DND-41 (cell line): Measurements from ENCODE around the gene RALGPS1.

ENCODE experiments used
- ATAC-seq: fragments of 200-7000 bp; cut with Tn5 transposase; 3 replicates; pipeline ENCODE4 v1.9.1; 2021; ENCODE audit warnings: low read depth; ENCODE audit not compliant: insufficient read depth
- DNase-seq: peaks from one replicate; pipeline ENCODE4 v3.0.0-alpha.2; 2020
- H2AFZ ChIP-seq: 2 replicates; pipeline ENCODE4 v1.6.0; 2012; ENCODE audit warnings: low read depth, low read length
- H3K27ac ChIP-seq: 2 replicates; pipeline ENCODE4 v1.5.1; 2012; ENCODE audit warnings: low read length, inconsistent platforms
- H3K27me3 ChIP-seq: fragments of 200-600 bp; sonication (generic); 2 replicates; pipeline ENCODE4 v1.6.0; 2012; ENCODE audit warnings: low read length, mild to moderate bottlenecking, inconsistent platforms; ENCODE audit not compliant: insufficient read depth, poor library complexity
- H3K36me3 ChIP-seq: 2 replicates; pipeline ENCODE4 v1.5.1; 2012; ENCODE audit warnings: low read length, inconsistent platforms; ENCODE audit not compliant: insufficient read depth
- H3K4me1 ChIP-seq: 2 replicates; pipeline ENCODE4 v1.5.1; 2012; ENCODE audit warnings: mild to moderate bottlenecking, low read length; ENCODE audit not compliant: insufficient read depth
- H3K4me2 ChIP-seq: 2 replicates; pipeline ENCODE4 v1.6.0; 2012; ENCODE audit warnings: mild to moderate bottlenecking, moderate library complexity, low read length, inconsistent platforms; ENCODE audit not compliant: insufficient read depth
- H3K4me3 ChIP-seq, 2 experiments: fragments of 200-600 bp in 1 of 2; shearing (Covaris generic) in 1 of 2; 2 replicates each; pipeline ENCODE4 v1.5.1; 2012 to 2016; ENCODE audit warnings: inconsistent platforms in 2 of 2, low read length in 2 of 2, mild to moderate bottlenecking in 2 of 2, low read depth in 1 of 2, moderate library complexity in 1 of 2
- H3K79me2 ChIP-seq: 2 replicates; pipeline ENCODE4 v1.6.0; 2012; ENCODE audit warnings: low read length, inconsistent platforms; ENCODE audit not compliant: insufficient read depth
- H3K9ac ChIP-seq: 2 replicates; pipeline ENCODE4 v1.6.0; 2012; ENCODE audit warnings: low read depth, mild to moderate bottlenecking, inconsistent platforms, low read length, moderate library complexity
- H3K9me3 ChIP-seq: 2 replicates; pipeline ENCODE4 v1.5.1; 2012; ENCODE audit warnings: low read length, moderate library complexity, mild to moderate bottlenecking, inconsistent platforms; ENCODE audit not compliant: insufficient read depth, severe bottlenecking
- H4K20me1 ChIP-seq: 2 replicates; pipeline ENCODE4 v1.6.0; 2012; ENCODE audit warnings: low read length; ENCODE audit not compliant: insufficient read depth
- CTCF ChIP-seq: IDR thresholded peaks from 2 replicates; pipeline ENCODE4 v1.5.1; 2012; ENCODE audit warnings: borderline replicate concordance, low read length, moderate library complexity, mild to moderate bottlenecking; ENCODE audit not compliant: poor library complexity, severe bottlenecking; ENCODE audit errors: extremely low read depth
- EZH2 ChIP-seq: IDR thresholded peaks from 3 replicates; pipeline ENCODE4 v1.6.1; 2012; ENCODE audit warnings: borderline replicate concordance, low read depth, mild to moderate bottlenecking, moderate library complexity, low read length, inconsistent platforms; ENCODE audit not compliant: severe bottlenecking

Gene RALGPS1

GRCh38 chr9:127192744-127193143 is 278.2 kb downstream of the RALGPS1 start:
- ATAC-seq (no peak), DNase-seq (no peak)
- H3K9me3 ChIP-seq, result no peaks in the 10 kb centered on the region
- TF ChIP-seq EZH2, result no peak
- no peak for TF ChIP-seq CTCF
- H3K9ac ChIP-seq, result no peak overlapping the region
- H2AFZ ChIP-seq, result no peak overlapping the region
- no peaks in the 10 kb centered on the region for H3K36me3 ChIP-seq
- no peak overlapping the region for H3K4me2 ChIP-seq
- no peak overlapping the region for H3K4me3 ChIP-seq
- peaks cover 27% of the 10 kb centered on the region for H3K27me3 ChIP-seq
- H3K27ac ChIP-seq, result no peak overlapping the region
- no peaks in the 10 kb centered on the region for H3K79me2 ChIP-seq
- H3K4me1 ChIP-seq, result no peaks in the 10 kb centered on the region
- H4K20me1 ChIP-seq, result peaks cover 45% of the 10 kb centered on the region

DNA sequence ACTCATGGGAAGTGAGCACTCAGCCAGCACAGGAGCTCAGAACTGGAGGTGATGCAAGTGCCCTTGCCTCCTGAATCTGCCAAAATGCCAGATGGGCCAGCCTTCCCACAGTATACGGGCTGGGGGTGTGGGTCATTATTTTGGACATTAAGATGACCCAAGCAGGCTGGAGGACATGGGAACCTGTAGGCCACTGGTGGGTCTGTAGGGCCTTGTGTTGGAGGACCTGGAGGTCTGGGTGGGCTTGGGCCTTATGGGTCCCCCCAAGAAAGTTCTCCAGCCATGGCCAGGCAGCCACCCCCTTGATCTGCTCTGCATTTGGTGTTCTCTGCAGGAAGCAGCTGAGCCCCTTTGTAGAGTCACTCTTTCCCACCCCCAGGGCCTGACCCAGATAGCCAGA is 278.9 kb downstream of the RALGPS1 start:
- H3K4me3 ChIP-seq, result no peak overlapping the region
- H3K27ac ChIP-seq, result no peak overlapping the region
- H3K27me3 ChIP-seq, result peaks cover 31% of the 10 kb centered on the region
- no peaks in the 10 kb centered on the region for H3K36me3 ChIP-seq
- no peaks in the 10 kb centered on the region for H3K4me1 ChIP-seq
- peaks cover 52% of the 10 kb centered on the region for H4K20me1 ChIP-seq
- DNase-seq (no peak), ATAC-seq (no peak)
- no peaks in the 10 kb centered on the region for H3K9me3 ChIP-seq
- H3K79me2 ChIP-seq, result no peaks in the 10 kb centered on the region
- no peak overlapping the region for H3K4me2 ChIP-seq
- H3K9ac ChIP-seq, result no peak overlapping the region
- no peak overlapping the region for H2AFZ ChIP-seq
- no peak for TF ChIP-seq CTCF
- no peak for TF ChIP-seq EZH2

DNA sequence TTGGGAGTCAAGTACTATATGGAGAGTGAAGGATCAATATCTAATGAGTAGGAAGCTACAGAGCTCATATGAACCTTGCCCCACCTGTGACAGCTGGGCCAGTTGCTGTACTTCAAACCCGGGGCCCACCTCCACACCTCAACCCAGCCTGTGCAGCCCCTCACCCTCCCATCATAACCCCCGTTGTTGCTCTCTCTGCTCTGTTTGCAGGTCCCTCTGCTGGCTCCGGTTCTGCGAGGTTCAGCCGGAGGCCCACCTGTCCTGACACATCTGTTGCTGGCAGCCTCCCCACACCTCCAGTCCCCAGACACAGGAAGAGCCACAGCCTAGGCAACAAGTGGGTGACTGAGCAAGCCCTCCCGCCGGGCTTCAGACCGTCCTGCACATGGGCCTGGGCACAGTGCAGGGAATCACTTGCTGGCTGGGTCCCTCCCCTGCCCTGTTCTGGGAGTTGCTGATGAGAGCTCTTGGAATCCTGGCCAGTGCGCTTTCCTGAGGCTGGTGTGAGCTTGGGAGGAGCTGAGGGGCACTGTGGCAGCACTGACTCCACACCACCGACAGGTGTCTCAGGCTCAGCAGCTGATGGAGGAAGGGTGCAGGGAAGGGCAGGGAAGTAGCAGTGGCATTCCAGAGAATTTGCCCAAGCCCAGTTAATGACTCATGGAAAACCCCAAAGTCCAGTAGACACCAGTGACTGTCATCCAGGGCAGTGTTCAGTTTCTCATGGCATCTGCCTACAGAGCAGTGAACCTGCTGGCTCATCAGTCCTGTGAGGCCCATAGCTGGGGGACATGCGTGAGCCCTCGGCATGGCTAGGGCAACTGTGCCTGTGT is 280.5 kb downstream of the RALGPS1 start:
- H3K4me2 ChIP-seq, result no peak overlapping the region
- TF ChIP-seq EZH2 (no peak), CTCF (no peak)
- no peaks in the 10 kb centered on the region for H3K36me3 ChIP-seq
- ATAC-seq, result no peak
- peaks cover 63% of the 10 kb centered on the region for H4K20me1 ChIP-seq
- H3K27me3 ChIP-seq, result peaks cover 31% of the 10 kb centered on the region
- DNase-seq, result no peak
- no peak overlapping the region for H2AFZ ChIP-seq
- no peak overlapping the region for H3K9ac ChIP-seq
- H3K9me3 ChIP-seq, result no peaks in the 10 kb centered on the region
- no peaks in the 10 kb centered on the region for H3K4me1 ChIP-seq
- H3K27ac ChIP-seq, result no peak overlapping the region
- no peak overlapping the region for H3K4me3 ChIP-seq
- H3K79me2 ChIP-seq, result no peaks in the 10 kb centered on the region
